K562 (cell line): ENCODE data around the gene PARD3.

Source experiments
- CREB1 ChIP-seq, 2 experiments: sonication (generic) in 1 of 2; formaldehyde crosslinking in 1 of 2; IDR thresholded peaks; 2 replicates each; pipeline versions ENCODE4 v1.6.1 to v1.8.0; 2012 to 2022; ENCODE audit warnings: inconsistent platforms in 1 of 2, mild to moderate bottlenecking in 1 of 2, missing genetic modification reagents in 1 of 2, moderate library complexity in 1 of 2
- DIDO1 ChIP-seq: fragments of 450-650 bp; IDR thresholded peaks from 2 replicates; pipeline ENCODE4 v1.6.1; 2016; ENCODE audit warnings: low read depth, missing biosample characterization, missing genetic modification characterization
- FOXJ3 ChIP-seq: sonication (generic); formaldehyde crosslinking; IDR thresholded peaks from 2 replicates; pipeline ENCODE4 v1.4.0; 2020; ENCODE audit warnings: mild to moderate bottlenecking, missing genetic modification reagents
- JUNB ChIP-seq: fragments of 450-650 bp; formaldehyde crosslinking; conservative IDR thresholded peaks from 2 replicates; pipeline ENCODE4 v1.4.0; 2020; ENCODE audit warnings: mild to moderate bottlenecking
- MEF2A ChIP-seq: IDR thresholded peaks from 2 replicates; pipeline ENCODE4 v1.6.1; 2011; ENCODE audit warnings: low read depth, mild to moderate bottlenecking, low read length, moderate library complexity; ENCODE audit not compliant: control insufficient read depth
- NFYB ChIP-seq: IDR thresholded peaks from 2 replicates; pipeline ENCODE4 v1.6.1; 2011; ENCODE audit warnings: mild to moderate bottlenecking, moderate library complexity; ENCODE audit not compliant: insufficient read length; ENCODE audit errors: extremely low read depth
- POLR2AphosphoS5 ChIP-seq: IDR thresholded peaks from 2 replicates; pipeline ENCODE4 v1.6.1; 2011; ENCODE audit warnings: mild to moderate bottlenecking, low read depth, low read length, moderate library complexity; ENCODE audit not compliant: control insufficient read depth, insufficient read depth
- RBFOX2 ChIP-seq: fragments of 200-400 bp; formaldehyde crosslinking; IDR thresholded peaks from 2 replicates; pipeline ENCODE4 v1.6.1; 2017; ENCODE audit warnings: low read depth, mild to moderate bottlenecking, low read length, moderate library complexity
- SIRT6 ChIP-seq: IDR thresholded peaks from one replicate; pipeline ENCODE4 v1.6.1; 2012; ENCODE audit warnings: low read depth, mild to moderate bottlenecking, control low read depth, inconsistent platforms, low read length, moderate library complexity
- SMAD4 ChIP-seq: fragments of 250-450 bp; sonication (Bioruptor Pico); conservative IDR thresholded peaks from 2 replicates; pipeline ENCODE4 v1.8.0; 2021; ENCODE audit warnings: inconsistent platforms, mild to moderate bottlenecking, moderate library complexity
- SRSF9 ChIP-seq: fragments of 200-400 bp; formaldehyde crosslinking; IDR thresholded peaks from 2 replicates; pipeline ENCODE4 v1.6.1; 2017; ENCODE audit warnings: low read depth, low read length, borderline replicate concordance
- TAF1 ChIP-seq: IDR thresholded peaks from 2 replicates; pipeline ENCODE4 v1.6.1; 2011; ENCODE audit warnings: mild to moderate bottlenecking, low read length, moderate library complexity; ENCODE audit not compliant: insufficient read depth, control insufficient read depth, severe bottlenecking; ENCODE audit errors: extremely low read depth
- XRCC4 ChIP-seq: IDR thresholded peaks from one replicate; pipeline ENCODE4 v1.6.1; 2011; ENCODE audit not compliant: insufficient read depth, insufficient read length; ENCODE audit errors: extremely low read depth
- TF ChIP-seq, protein P1 (sequence below), 3 experiments: IDR thresholded peaks in 2 of 3; conservative IDR thresholded peaks in 1 of 3; 2 replicates each; pipeline ENCODE4 v1.5.1; 2011 to 2012; ENCODE audit warnings: low read length in 3 of 3, mild to moderate bottlenecking in 3 of 3, control low read depth in 2 of 3, improper control_type of control experiment in 1 of 3, inconsistent platforms in 1 of 3, low read depth in 1 of 3, mixed read lengths in 1 of 3, moderate library complexity in 1 of 3; ENCODE audit not compliant: insufficient read depth in 2 of 3

GRCh38 chr10:34769899-34770298 is 45.2 kb downstream of the PARD3 start:
- TF ChIP-seq SMAD4: no peak
- TF ChIP-seq SRSF9: no peak
- TF ChIP-seq RBFOX2: no peak
- TF ChIP-seq TAF1: no peak
- no peak for TF ChIP-seq DIDO1 (tag)
- TF ChIP-seq XRCC4: no peak
- TF ChIP-seq SIRT6: no peak
- TF ChIP-seq CREB1 (IDR thresholded peaks at IDR 0.05): no peak
- TF ChIP-seq CREB1 (CRISPR knock-in tag; IDR thresholded peaks at IDR 0.05): no peak
- TF ChIP-seq NFYB: no peak
- TF ChIP-seq, protein P1, sequence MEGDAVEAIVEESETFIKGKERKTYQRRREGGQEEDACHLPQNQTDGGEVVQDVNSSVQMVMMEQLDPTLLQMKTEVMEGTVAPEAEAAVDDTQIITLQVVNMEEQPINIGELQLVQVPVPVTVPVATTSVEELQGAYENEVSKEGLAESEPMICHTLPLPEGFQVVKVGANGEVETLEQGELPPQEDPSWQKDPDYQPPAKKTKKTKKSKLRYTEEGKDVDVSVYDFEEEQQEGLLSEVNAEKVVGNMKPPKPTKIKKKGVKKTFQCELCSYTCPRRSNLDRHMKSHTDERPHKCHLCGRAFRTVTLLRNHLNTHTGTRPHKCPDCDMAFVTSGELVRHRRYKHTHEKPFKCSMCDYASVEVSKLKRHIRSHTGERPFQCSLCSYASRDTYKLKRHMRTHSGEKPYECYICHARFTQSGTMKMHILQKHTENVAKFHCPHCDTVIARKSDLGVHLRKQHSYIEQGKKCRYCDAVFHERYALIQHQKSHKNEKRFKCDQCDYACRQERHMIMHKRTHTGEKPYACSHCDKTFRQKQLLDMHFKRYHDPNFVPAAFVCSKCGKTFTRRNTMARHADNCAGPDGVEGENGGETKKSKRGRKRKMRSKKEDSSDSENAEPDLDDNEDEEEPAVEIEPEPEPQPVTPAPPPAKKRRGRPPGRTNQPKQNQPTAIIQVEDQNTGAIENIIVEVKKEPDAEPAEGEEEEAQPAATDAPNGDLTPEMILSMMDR (IDR thresholded peaks at IDR 0.05 in 2 of 3, conservative IDR thresholded peaks at IDR 0.05 in 1 of 3; ENCODE audit: insufficient read depth in 2 of 3, low read depth in 1 of 3, low read length in 3 of 3): no peak
- TF ChIP-seq POLR2AphosphoS5: no peak
- no peak for TF ChIP-seq FOXJ3
- no peak for TF ChIP-seq JUNB
- no peak for TF ChIP-seq MEF2A
